DMS114 treated with DMSO at 0.1 percent for 48 hours (cell line): Measurements from ENCODE around the gene PRDM2.

Experiments used
- DNase-seq: peaks from one replicate; lab custom pipeline; 2025; ENCODE audit not compliant: unreplicated experiment; lab: John Stamatoyannopoulos, UW

Gene PRDM2

GRCh38 chr1:13762642-13763041, 62.7 kb downstream of the PRDM2 start:
- DNase-seq = no peak

GRCh38 chr1:13763222-13763621, 63.2 kb downstream of the PRDM2 start:
- no peak for DNase-seq

- DNase-seq = no peak
These were observed 64.0 kb downstream of the PRDM2 start for GRCh38 chr1:13763991-13764390.

GRCh38 chr1:13764588-13765332, 64.8 kb downstream of the PRDM2 start:
- DNase-seq = no peak

- no peak for DNase-seq
These were observed 66.9 kb downstream of the PRDM2 start for GRCh38 chr1:13766592-13767564.

GRCh38 chr1:13769212-13769611, 69.2 kb downstream of the PRDM2 start:
- no peak for DNase-seq

- no peak for DNase-seq
These were observed 69.8 kb downstream of the PRDM2 start for GRCh38 chr1:13769830-13770229.

- DNase-seq = no peak
These were observed 70.8 kb downstream of the PRDM2 start for GRCh38 chr1:13770743-13771142.

GRCh38 chr1:13771745-13772144, 71.8 kb downstream of the PRDM2 start:
- DNase-seq = no peak

- no peak for DNase-seq
These were observed 72.3 kb downstream of the PRDM2 start for GRCh38 chr1:13772271-13772670.

- DNase-seq = no peak
These were observed 74.1 kb downstream of the PRDM2 start for GRCh38 chr1:13774121-13774520.

GRCh38 chr1:13775459-13775858, 75.5 kb downstream of the PRDM2 start:
- no peak for DNase-seq

GRCh38 chr1:13775916-13776315, 75.9 kb downstream of the PRDM2 start:
- DNase-seq = no peak

- no peak for DNase-seq
These were observed 78.4 kb downstream of the PRDM2 start for GRCh38 chr1:13778431-13778830.

- no peak for DNase-seq
These were observed 79.9 kb downstream of the PRDM2 start for GRCh38 chr1:13779930-13780329.

GRCh38 chr1:13780780-13781179, 80.8 kb downstream of the PRDM2 start:
- no peak for DNase-seq

GRCh38 chr1:13781228-13781627, 81.2 kb downstream of the PRDM2 start:
- no peak for DNase-seq

GRCh38 chr1:13781907-13782633, 82.1 kb downstream of the PRDM2 start:
- no peak for DNase-seq

GRCh38 chr1:13782634-13783360, 82.8 kb downstream of the PRDM2 start:
- no peak for DNase-seq

GRCh38 chr1:13783551-13783950, 83.6 kb downstream of the PRDM2 start:
- no peak for DNase-seq

- no peak for DNase-seq
These were observed 85.0 kb downstream of the PRDM2 start for GRCh38 chr1:13784971-13785370.
